ENCODE measurements around the gene TTC7B.

The TTC7B gene

GRCh38 chr14:90740946-90741681 is 75.1 kb downstream of the TTC7B start:
- DNase-seq (ENCODE audit: low read depth): no peak

GRCh38 chr14:90740081-90740480 is 76.1 kb downstream of the TTC7B start:
- no peak for DNase-seq (ENCODE audit: low read depth)

GRCh38 chr14:90739318-90740068 is 76.7 kb downstream of the TTC7B start:
- no peak for DNase-seq (ENCODE audit: low read depth)

GRCh38 chr14:90733139-90733808 is 83.0 kb downstream of the TTC7B start:
- DNase-seq (ENCODE audit: low read depth): no peak

- DNase-seq (ENCODE audit: low read depth): no peak
Observed at GRCh38 chr14:90732718-90733117, 83.5 kb downstream of the TTC7B start.

GRCh38 chr14:90732139-90732538 is 84.1 kb downstream of the TTC7B start:
- DNase-seq (ENCODE audit: low read depth): no peak

- no peak for DNase-seq (ENCODE audit: low read depth)
Observed at GRCh38 chr14:90731487-90731886, 84.7 kb downstream of the TTC7B start.

- no peak for DNase-seq (ENCODE audit: low read depth)
Observed at GRCh38 chr14:90730206-90730766, 85.9 kb downstream of the TTC7B start.

GRCh38 chr14:90728951-90729350 is 87.3 kb downstream of the TTC7B start:
- no peak for DNase-seq (ENCODE audit: low read depth)

GRCh38 chr14:90727082-90727481 is 89.1 kb downstream of the TTC7B start:
- DNase-seq (ENCODE audit: low read depth): no peak

- no peak for DNase-seq (ENCODE audit: low read depth)
Observed at GRCh38 chr14:90726656-90727055, 89.6 kb downstream of the TTC7B start.

GRCh38 chr14:90724866-90725265 is 91.4 kb downstream of the TTC7B start:
- no peak for DNase-seq (ENCODE audit: low read depth)

- DNase-seq (ENCODE audit: low read depth): no peak
Observed at GRCh38 chr14:90722590-90722989, 93.6 kb downstream of the TTC7B start.

- DNase-seq (ENCODE audit: low read depth): no peak
Observed at GRCh38 chr14:90721619-90722305, 94.5 kb downstream of the TTC7B start.

GRCh38 chr14:90720832-90721231 is 95.4 kb downstream of the TTC7B start:
- no peak for DNase-seq (ENCODE audit: low read depth)

- DNase-seq (ENCODE audit: low read depth): no peak
Observed at GRCh38 chr14:90720336-90720735, 95.9 kb downstream of the TTC7B start.

GRCh38 chr14:90717916-90718315 is 98.3 kb downstream of the TTC7B start:
- no peak for DNase-seq (ENCODE audit: low read depth)

- no peak for DNase-seq (ENCODE audit: low read depth)
Observed at GRCh38 chr14:90715993-90716392, 100.2 kb downstream of the TTC7B start.

GRCh38 chr14:90715495-90715894 is 100.7 kb downstream of the TTC7B start:
- DNase-seq (ENCODE audit: low read depth): no peak

- no peak for DNase-seq (ENCODE audit: low read depth)
Observed at GRCh38 chr14:90714811-90715210, 101.4 kb downstream of the TTC7B start.

- DNase-seq (ENCODE audit: low read depth): no peak
Observed at GRCh38 chr14:90704738-90705392, 111.4 kb downstream of the TTC7B start.

Measured in HS-27A (cell line).